SK-N-SH treated with all-trans-retinoic acid at 6 μM for 48 hours (cell line): ENCODE data around the gene ZDHHC4.

Experiments used
- ATAC-seq: fragments of 200-7000 bp; cut with Tn5 transposase; 3 replicates; pipeline ENCODE4 v1.9.1; 2020; ENCODE audit warnings: mild to moderate bottlenecking, moderate library complexity
- ARNTL ChIP-seq: fragments of 450-650 bp; formaldehyde crosslinking; IDR thresholded peaks from 2 replicates; pipeline ENCODE4 v1.5.0; 2020; ENCODE audit warnings: low read depth, mild to moderate bottlenecking, moderate library complexity, borderline replicate concordance
- BACH2 ChIP-seq: fragments of 250-450 bp; sonication (Bioruptor Pico); IDR thresholded peaks from 2 replicates; pipeline ENCODE4 v1.9.0; 2021; ENCODE audit warnings: mild to moderate bottlenecking, borderline replicate concordance
- CREB5 ChIP-seq: fragments of 250-450 bp; sonication (Bioruptor Pico); IDR thresholded peaks from 2 replicates; pipeline ENCODE4 v1.5.1; 2020; ENCODE audit warnings: low read depth, mild to moderate bottlenecking, moderate library complexity
- CSDC2 ChIP-seq: fragments of 250-450 bp; sonication (Bioruptor Pico); IDR thresholded peaks from 2 replicates; pipeline ENCODE4 v1.5.0; 2020; ENCODE audit warnings: mild to moderate bottlenecking, moderate library complexity
- ESRRG ChIP-seq: fragments of 250-450 bp; sonication (Bioruptor Pico); IDR thresholded peaks from 2 replicates; pipeline ENCODE4 v1.6.1; 2021; ENCODE audit warnings: mild to moderate bottlenecking
- ISL1 ChIP-seq: fragments of 250-450 bp; sonication (Bioruptor Pico); IDR thresholded peaks from 2 replicates; pipeline ENCODE4 v2.1.2; 2022; ENCODE audit warnings: mild to moderate bottlenecking, moderate library complexity
- OSR1 ChIP-seq: fragments of 250-450 bp; sonication (Bioruptor Pico); IDR thresholded peaks from 2 replicates; pipeline ENCODE4 v1.8.0; 2022; ENCODE audit warnings: moderate library complexity, mild to moderate bottlenecking, inconsistent platforms
- RARB ChIP-seq: fragments of 250-450 bp; sonication (Bioruptor Pico); IDR thresholded peaks from 2 replicates; pipeline ENCODE4 v1.8.0; 2021; ENCODE audit warnings: mild to moderate bottlenecking, moderate library complexity
- SNAI2 ChIP-seq: fragments of 250-450 bp; sonication (Bioruptor Pico); IDR thresholded peaks from 2 replicates; pipeline ENCODE4 v1.5.0; 2020; ENCODE audit warnings: mild to moderate bottlenecking, moderate library complexity
- TCF4 ChIP-seq: fragments of 250-450 bp; sonication (Bioruptor Pico); IDR thresholded peaks from 2 replicates; pipeline ENCODE4 v1.8.0; 2021; ENCODE audit warnings: mild to moderate bottlenecking, moderate library complexity, borderline replicate concordance
- TOX ChIP-seq: fragments of 250-450 bp; sonication (Bioruptor Pico); IDR thresholded peaks from 2 replicates; pipeline ENCODE4 v1.8.0; 2021; ENCODE audit warnings: mild to moderate bottlenecking, moderate library complexity, borderline replicate concordance
- ZC3H10 ChIP-seq: fragments of 250-450 bp; sonication (Bioruptor Pico); IDR thresholded peaks from 2 replicates; pipeline ENCODE4 v1.5.1; 2021; ENCODE audit warnings: mild to moderate bottlenecking, moderate library complexity
- ZFP3 ChIP-seq: fragments of 250-450 bp; sonication (Bioruptor Pico); IDR thresholded peaks from 2 replicates; pipeline ENCODE4 v1.5.0; 2020; ENCODE audit warnings: mild to moderate bottlenecking, moderate library complexity
- ZFP30 ChIP-seq: fragments of 450-650 bp; formaldehyde crosslinking; IDR thresholded peaks from 2 replicates; pipeline ENCODE4 v1.5.0; 2022; ENCODE audit warnings: mild to moderate bottlenecking, moderate library complexity
- ZNF565 ChIP-seq: fragments of 450-650 bp; formaldehyde crosslinking; conservative IDR thresholded peaks from 2 replicates; pipeline ENCODE4 v1.5.0; 2020; ENCODE audit warnings: low read depth, mild to moderate bottlenecking, moderate library complexity
- ZNF70 ChIP-seq: fragments of 450-650 bp; formaldehyde crosslinking; IDR thresholded peaks from 2 replicates; pipeline ENCODE4 v1.5.0; 2020; ENCODE audit warnings: mild to moderate bottlenecking, moderate library complexity
- ZNF8 ChIP-seq: fragments of 450-650 bp; formaldehyde crosslinking; IDR thresholded peaks from 2 replicates; pipeline ENCODE4 v1.5.0; 2020; ENCODE audit warnings: mild to moderate bottlenecking, moderate library complexity
- TF ChIP-seq, protein P1 (sequence below): fragments of 250-450 bp; sonication (Bioruptor Pico); IDR thresholded peaks from 2 replicates; pipeline ENCODE4 v1.8.0; 2020; ENCODE audit warnings: mild to moderate bottlenecking, moderate library complexity, borderline replicate concordance
- TF ChIP-seq, protein P2 (sequence below): fragments of 250-450 bp; sonication (Bioruptor Pico); IDR thresholded peaks from 2 replicates; pipeline ENCODE4 v1.8.0; 2021; ENCODE audit warnings: low read depth, mild to moderate bottlenecking, moderate library complexity, borderline replicate concordance
- TF ChIP-seq, protein P3 (sequence below): fragments of 250-450 bp; sonication (Bioruptor Pico); IDR thresholded peaks from 2 replicates; pipeline ENCODE4 v1.5.1; 2021; ENCODE audit warnings: mild to moderate bottlenecking, moderate library complexity
- TF ChIP-seq, protein P4 (sequence below): fragments of 250-450 bp; sonication (Bioruptor Pico); IDR thresholded peaks from 2 replicates; pipeline ENCODE4 v1.5.0; 2020; ENCODE audit warnings: mild to moderate bottlenecking, moderate library complexity

The ZDHHC4 gene

DNA sequence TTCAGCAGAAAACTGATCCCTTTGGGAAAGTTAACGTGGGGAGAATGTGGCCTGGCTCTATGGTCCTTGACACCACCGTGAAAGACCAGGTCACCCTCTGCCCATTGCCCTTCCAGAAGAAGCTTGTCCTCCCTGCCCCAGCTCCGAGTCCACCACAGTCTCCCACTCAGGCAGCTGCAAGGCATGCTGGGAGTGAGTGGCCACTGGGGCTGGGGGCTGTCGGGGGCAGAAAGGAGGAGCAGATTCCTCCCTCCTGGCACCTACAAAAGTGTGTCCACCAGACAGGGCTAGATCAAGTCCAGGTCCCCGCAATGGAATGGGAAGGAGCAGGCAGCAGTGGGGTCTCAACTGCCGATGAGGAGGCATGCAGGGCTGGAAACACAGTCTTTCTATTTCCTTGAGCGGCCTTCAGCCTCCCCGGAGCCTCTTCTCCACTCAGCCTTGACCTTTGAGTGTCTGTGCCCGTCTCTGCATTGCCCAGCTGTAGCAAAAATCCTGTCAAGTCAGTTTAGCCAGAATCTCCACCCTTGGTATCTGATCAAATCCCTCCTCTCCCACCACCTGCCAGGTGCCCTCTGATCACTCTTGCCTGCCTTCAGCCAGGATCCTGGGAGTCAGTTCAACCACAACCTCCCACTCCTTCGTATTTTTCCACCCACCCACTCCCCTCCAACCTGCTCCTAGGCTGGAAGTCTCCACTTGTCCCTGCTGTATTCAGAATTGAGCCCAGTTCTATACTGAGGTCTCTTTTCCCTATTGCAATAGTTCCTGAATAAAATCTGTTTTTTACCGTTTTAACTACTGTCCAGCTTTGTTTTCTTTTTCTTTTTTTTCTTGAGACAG is 53.0 kb downstream of the ZDHHC4 start:
- TF ChIP-seq, protein P1, sequence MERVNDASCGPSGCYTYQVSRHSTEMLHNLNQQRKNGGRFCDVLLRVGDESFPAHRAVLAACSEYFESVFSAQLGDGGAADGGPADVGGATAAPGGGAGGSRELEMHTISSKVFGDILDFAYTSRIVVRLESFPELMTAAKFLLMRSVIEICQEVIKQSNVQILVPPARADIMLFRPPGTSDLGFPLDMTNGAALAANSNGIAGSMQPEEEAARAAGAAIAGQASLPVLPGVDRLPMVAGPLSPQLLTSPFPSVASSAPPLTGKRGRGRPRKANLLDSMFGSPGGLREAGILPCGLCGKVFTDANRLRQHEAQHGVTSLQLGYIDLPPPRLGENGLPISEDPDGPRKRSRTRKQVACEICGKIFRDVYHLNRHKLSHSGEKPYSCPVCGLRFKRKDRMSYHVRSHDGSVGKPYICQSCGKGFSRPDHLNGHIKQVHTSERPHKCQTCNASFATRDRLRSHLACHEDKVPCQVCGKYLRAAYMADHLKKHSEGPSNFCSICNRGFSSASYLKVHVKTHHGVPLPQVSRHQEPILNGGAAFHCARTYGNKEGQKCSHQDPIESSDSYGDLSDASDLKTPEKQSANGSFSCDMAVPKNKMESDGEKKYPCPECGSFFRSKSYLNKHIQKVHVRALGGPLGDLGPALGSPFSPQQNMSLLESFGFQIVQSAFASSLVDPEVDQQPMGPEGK (CRISPR knock-in tag), result no peak
- TF ChIP-seq TCF4, result no peak
- no peak for TF ChIP-seq SNAI2
- TF ChIP-seq CREB5, result no peak
- no peak for TF ChIP-seq TOX (CRISPR knock-in tag)
- TF ChIP-seq RARB (CRISPR knock-in tag), result no peak
- no peak for TF ChIP-seq ESRRG (CRISPR knock-in tag)
- ATAC-seq, result no peak; the same call in 2 of the 3 replicates

DNA sequence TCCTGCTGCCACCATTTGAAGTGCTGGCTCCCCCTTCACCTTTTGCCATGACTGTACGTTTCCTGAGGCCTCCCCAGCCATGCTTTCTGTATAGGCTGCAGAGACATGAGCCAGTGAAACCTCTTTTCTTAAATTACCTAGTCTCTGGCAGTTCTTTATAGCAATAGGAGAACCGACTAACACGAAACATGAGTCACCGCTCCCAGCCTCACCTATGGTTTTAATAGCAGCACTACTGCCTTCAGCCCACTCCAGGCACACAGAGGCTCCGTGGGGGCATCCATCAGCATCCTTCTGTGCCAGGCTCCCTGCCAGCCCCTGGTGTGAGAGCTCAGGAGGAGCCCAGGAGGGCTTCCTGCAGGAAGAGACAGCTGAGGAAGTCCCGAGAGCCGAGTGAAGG is 54.4 kb downstream of the ZDHHC4 start:
- no peak for ATAC-seq
- TF ChIP-seq ZNF70 (CRISPR knock-in tag) (no peak), ARNTL (CRISPR knock-in tag) (no peak), SNAI2 (no peak), CREB5 (no peak), TCF4 (no peak), ZFP3 (CRISPR knock-in tag) (no peak), ZFP30 (CRISPR knock-in tag) (no peak), ZNF8 (CRISPR knock-in tag) (no peak), RARB (CRISPR knock-in tag) (no peak), TOX (CRISPR knock-in tag) (no peak), BACH2 (CRISPR knock-in tag) (no peak), ZNF565 (CRISPR knock-in tag) (no peak), ISL1 (CRISPR knock-in tag) (no peak), OSR1 (CRISPR knock-in tag) (no peak)
- TF ChIP-seq, protein P2, sequence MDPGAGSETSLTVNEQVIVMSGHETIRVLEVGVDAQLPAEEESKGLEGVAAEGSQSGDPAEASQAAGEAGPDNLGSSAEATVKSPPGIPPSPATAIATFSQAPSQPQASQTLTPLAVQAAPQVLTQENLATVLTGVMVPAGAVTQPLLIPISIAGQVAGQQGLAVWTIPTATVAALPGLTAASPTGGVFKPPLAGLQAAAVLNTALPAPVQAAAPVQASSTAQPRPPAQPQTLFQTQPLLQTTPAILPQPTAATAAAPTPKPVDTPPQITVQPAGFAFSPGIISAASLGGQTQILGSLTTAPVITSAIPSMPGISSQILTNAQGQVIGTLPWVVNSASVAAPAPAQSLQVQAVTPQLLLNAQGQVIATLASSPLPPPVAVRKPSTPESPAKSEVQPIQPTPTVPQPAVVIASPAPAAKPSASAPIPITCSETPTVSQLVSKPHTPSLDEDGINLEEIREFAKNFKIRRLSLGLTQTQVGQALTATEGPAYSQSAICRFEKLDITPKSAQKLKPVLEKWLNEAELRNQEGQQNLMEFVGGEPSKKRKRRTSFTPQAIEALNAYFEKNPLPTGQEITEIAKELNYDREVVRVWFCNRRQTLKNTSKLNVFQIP, result no peak
- TF ChIP-seq, protein P3, sequence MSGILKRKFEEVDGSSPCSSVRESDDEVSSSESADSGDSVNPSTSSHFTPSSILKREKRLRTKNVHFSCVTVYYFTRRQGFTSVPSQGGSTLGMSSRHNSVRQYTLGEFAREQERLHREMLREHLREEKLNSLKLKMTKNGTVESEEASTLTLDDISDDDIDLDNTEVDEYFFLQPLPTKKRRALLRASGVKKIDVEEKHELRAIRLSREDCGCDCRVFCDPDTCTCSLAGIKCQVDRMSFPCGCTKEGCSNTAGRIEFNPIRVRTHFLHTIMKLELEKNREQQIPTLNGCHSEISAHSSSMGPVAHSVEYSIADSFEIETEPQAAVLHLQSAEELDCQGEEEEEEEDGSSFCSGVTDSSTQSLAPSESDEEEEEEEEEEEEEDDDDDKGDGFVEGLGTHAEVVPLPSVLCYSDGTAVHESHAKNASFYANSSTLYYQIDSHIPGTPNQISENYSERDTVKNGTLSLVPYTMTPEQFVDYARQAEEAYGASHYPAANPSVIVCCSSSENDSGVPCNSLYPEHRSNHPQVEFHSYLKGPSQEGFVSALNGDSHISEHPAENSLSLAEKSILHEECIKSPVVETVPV (CRISPR knock-in tag), result no peak
- TF ChIP-seq, protein P1 (CRISPR knock-in tag), result no peak

- no peak for ATAC-seq
- TF ChIP-seq, protein P2, result no peak
- TF ChIP-seq ZC3H10 (CRISPR knock-in tag) (no peak), ZFP3 (CRISPR knock-in tag) (no peak), ARNTL (CRISPR knock-in tag) (no peak), RARB (CRISPR knock-in tag) (no peak), TCF4 (no peak), ESRRG (CRISPR knock-in tag) (no peak), ZNF565 (CRISPR knock-in tag) (no peak), ISL1 (CRISPR knock-in tag) (no peak), CSDC2 (CRISPR knock-in tag) (no peak)
- TF ChIP-seq, protein P4, sequence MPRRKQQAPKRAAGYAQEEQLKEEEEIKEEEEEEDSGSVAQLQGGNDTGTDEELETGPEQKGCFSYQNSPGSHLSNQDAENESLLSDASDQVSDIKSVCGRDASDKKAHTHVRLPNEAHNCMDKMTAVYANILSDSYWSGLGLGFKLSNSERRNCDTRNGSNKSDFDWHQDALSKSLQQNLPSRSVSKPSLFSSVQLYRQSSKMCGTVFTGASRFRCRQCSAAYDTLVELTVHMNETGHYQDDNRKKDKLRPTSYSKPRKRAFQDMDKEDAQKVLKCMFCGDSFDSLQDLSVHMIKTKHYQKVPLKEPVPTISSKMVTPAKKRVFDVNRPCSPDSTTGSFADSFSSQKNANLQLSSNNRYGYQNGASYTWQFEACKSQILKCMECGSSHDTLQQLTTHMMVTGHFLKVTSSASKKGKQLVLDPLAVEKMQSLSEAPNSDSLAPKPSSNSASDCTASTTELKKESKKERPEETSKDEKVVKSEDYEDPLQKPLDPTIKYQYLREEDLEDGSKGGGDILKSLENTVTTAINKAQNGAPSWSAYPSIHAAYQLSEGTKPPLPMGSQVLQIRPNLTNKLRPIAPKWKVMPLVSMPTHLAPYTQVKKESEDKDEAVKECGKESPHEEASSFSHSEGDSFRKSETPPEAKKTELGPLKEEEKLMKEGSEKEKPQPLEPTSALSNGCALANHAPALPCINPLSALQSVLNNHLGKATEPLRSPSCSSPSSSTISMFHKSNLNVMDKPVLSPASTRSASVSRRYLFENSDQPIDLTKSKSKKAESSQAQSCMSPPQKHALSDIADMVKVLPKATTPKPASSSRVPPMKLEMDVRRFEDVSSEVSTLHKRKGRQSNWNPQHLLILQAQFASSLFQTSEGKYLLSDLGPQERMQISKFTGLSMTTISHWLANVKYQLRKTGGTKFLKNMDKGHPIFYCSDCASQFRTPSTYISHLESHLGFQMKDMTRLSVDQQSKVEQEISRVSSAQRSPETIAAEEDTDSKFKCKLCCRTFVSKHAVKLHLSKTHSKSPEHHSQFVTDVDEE, result no peak
Observed at GRCh38 chr7:6634021-6634420, 56.8 kb downstream of the ZDHHC4 start.
